DMS 273 (cell line): ENCODE measurements around the gene LRMDA.
"Not testable (repeated sequence)": the region's sequence is repeated elsewhere in the genome, so short reads cannot be mapped to it uniquely, and the experiment has no call there.

ENCODE experiments used
- DNase-seq: peaks from one replicate; lab custom pipeline; 2025; ENCODE audit not compliant: unreplicated experiment; lab: John Stamatoyannopoulos, UW

LRMDA gene

DNA sequence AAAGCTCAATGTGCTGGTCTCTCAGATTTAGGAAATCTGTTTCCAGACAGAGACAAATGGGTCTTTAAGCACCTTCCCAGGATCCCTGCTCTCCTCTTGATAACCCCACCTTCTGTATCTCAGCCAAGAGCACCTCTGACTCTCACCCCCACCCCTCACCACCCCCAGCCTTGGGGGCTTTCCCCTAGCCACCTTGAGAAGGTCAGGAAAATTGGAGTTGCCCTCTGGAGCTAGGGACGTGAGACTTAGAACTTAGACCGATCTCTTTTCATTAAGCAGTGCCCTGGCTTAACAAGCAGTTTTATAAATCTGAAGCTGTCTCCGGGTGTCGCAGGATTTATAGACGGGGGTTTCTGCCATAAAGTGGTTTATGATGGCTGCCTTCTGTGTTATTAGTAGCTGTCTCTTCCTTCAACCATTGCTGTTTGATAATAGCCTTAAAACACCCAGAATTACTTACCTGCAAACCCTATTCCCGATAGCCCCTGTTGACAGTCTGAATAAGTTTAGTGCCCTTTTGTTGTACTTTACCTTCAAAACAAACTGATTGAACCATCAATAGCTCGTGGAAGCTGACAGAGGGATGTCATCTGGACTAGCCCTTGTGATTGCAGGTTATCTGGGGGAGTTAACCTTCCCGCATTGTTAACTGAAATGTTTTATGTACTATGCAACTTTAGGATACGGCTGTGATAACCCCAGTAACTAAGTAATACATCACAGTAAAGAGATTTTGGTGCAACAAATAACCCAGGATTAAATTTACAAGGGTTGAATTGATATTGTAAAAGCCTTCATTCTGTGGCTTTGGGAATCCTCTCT lies 621.5 kb downstream of the LRMDA start:
- no peak for DNase-seq

DNA sequence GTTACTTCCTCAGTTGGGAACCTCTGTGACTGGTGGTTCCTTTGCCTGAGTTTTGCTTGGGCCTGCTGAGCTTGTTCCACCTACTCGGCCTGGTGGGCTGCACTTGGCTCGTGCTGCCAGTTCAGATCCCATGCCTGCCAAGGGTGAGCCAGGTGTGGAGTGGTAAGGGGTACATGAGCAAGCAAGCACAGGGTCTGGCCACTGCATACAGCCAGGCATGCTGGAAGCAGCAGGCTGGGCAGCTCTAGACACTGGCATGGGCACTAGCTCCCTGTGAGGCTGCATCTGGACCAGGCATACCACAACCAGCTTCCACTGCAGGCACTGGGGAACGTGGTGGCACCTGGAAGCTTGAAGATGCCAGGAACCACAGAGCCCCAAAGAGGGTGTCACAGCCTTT lies 624.0 kb downstream of the LRMDA start:
- no peak for DNase-seq

DNA sequence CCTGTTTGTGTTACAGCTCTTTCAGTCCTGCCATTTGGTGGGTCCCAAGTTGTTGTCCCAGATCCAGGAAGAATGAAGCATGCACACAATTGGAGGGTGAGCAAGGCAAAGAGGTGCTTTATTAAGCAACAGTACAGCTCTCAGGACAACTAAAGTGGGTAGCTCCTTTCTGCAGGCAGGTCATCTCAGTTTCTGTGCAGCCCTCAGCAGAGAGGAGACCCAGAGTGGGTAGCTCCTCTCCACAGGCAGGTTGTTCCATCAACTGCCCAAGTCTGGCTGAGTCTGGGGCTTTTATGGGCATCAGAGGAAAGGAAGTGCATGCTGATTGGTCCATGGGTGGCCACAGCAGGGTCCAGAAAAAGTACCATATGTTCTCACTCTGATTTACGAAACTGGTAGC lies 624.5 kb downstream of the LRMDA start:
- no peak for DNase-seq

DNA sequence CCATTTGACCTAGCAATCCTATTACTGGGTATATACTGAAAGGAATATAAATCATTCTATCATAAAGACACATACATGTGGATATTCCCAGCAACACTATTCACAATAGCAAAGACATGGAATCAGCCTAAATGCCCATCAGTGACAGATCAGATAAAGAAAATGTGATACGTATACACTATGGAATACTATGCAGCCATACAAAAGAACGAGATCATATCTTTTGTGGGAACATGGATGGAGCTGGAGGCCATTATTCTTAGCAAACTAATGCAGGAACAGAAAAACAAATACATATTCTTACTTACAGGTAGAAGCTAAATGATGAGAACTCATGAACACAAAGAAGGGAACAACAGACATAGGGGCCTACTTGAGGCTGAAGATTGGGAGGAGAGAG lies 629.6 kb downstream of the LRMDA start:
- not testable (repeated sequence) for DNase-seq

DNA sequence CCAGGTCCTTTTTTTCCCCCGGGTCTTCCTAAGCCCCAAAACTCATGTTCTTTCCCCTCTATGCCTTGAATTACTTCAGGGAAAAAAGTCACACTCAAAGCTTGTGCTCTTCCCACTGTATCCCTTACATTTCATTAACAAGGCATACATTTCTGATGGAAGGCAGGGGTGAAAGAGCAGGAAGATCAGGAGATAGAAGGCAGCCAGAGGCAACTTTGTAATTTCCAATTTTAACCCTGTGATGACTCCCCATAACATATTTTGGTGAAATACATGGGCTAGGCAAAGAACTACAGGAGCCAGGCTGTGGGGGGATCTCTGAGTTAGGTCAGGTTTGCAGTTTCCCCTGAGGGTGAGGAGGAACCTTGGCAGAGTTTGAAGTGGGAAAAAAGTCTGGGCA lies 635.0 kb downstream of the LRMDA start:
- no peak for DNase-seq

DNA sequence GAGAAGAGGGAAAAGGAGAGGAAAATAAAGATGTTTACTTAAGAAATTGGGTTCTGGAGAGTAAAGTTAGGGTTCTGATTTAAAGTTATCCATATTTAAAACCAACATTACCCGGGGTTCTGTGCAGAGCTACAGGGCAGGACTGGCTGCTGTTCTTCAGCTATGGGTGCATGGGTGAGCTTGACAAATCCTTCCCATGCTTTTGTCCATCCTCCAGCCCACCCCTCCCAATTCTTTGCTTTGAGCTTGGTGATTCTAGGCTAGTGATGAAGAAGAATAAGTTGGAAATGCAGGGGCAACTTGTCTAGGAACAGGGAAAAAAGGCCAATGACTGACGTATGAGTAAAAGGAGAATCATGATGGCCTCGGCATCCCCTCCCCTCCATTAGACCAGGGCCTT lies 636.0 kb downstream of the LRMDA start:
- no peak for DNase-seq

DNA sequence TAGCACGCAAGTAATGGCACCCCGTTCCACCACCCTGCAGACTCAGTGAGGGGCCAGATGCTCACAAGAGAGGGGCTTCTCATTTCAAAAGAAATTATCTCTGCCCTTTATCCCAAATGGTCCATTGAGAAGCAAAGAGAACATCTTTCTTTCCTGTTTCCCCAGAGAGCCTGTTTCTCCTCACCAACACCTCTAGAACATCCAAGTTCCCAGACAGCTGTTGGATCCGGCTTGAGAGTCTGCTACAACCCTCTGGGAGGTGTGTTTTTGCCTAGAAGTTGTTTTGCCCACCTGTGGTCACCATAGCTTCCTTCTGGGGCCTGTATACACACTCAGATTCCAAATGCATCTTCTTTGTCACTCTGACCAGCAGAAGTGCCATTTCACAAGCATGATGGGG lies 637.4 kb downstream of the LRMDA start:
- no peak for DNase-seq

DNA sequence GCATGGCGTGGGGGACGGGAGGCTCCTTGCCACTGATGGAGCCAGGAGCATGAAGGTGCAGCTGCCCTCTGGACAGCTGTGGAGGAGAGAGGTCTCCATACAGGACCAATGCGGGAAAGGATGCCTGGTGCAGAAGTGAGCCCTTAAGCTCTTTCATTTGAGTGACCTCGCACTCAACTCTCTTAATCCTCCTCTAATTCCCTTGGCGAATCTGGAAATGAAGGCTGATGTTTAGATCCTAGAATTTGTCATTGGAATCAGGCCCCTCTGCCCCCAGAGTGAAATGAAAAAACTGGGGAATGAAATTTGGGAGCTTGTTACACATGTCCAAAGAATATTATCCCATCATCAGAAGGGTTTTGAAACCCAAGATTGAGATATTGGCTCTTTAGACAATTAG lies 639.5 kb downstream of the LRMDA start:
- no peak for DNase-seq

DNA sequence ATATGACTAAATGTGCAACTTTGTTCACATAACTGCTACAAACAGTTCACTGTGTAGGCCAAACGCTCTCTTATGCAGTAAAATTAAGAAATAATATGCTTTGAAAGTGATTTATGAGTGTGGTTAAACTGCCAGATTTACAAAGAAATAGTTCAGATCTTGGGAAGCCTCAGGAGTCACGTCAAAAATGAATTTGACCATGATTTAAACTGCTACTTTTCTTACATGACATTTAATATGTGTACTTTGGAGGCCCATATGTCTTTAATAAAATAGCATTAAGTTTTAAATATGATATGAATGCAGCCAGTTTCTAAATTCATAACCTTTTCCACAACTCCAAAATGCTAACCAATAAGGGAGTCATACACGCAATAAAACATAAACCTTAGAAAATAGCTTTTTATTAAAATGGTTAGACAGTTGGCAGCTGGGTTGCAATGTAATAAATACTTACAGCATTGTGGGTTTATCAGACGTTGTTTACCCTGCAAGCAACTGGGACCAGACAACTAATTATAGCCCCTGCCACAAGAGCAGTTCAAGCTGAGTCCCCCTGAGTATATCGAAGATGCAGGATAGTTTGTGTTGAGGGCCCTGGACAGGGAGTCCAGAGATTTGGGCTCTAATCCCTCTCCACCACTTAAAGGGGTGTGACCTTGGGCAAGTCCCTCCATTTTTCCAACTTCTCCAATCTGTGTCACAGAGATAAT lies 640.4 kb downstream of the LRMDA start:
- DNase-seq, result no peak

DNA sequence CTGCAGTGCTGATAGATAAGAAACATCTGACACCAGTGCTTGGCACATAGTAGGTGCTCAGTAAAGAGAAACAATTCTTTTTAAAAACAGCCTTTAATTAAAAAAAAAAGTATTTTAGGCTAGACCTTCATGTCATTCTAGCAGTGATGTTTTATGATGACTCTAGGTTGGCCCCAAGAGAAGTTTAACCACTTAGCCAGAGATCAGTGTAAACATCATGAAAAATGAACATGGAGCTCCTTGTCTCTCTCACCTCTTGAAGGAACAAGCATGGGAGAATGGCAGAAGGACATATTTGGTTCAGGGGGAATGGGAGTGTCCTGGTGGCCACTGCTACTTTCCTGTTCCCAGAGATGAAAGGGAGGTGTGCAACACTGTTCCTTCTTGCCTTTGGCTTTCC lies 641.0 kb downstream of the LRMDA start:
- no peak for DNase-seq

DNA sequence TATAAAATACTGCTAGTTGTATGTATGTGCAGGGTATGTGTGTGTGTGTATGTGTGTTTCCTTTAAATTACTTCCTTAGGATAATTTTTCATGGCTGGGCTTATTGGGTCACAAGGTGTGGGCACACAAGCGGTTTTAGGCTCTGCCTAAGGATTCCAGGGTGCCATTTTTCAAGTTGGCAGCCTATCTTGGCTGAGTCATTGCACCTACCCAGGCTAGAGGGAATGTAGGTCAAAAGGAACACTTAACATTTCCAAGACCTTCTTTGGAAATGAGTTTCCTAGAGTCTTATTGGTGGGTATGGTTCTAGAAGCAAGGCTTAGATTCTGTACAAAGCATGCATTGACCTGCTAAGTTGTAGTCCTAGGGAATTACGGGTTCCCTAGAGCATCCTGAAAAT lies 642.1 kb downstream of the LRMDA start:
- no peak for DNase-seq

DNA sequence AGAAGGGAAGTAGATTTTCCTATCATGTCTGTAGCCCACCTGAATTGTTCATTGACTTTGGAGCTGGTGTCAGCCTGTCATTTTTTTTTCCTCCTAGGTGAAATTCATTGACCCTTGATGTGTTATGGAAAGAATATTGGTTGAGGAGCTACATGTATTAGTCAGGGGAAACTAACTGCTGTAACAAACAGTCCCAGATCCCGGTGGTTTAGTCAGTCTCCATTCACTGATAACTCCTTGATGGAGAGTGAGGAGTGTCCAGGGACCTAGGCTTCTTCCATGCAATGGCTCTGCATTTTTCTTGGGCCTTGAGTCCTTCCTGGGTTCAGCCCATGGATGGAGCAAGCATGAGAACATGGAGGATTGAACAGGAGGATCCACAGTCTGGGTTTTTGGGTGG lies 643.2 kb downstream of the LRMDA start:
- no peak for DNase-seq

DNA sequence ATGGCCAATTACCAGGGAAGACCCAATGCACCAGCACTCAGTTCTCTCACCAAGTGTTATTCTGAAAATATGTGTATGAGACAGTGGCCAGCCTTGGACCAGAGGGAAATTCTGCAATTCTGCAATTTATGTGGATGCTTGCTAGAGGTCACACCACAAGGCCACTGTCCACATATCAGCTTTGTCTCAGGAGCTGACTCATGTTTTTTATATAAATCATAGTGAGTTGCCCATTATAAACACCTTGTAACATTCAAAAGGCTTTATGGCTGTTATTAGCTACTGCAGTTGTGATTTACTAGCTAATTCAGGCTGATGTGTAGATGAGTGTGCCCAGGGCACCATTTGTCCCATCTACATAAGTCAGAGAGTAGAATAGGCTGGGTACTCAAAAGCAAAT lies 649.0 kb downstream of the LRMDA start:
- DNase-seq, result no peak

DNA sequence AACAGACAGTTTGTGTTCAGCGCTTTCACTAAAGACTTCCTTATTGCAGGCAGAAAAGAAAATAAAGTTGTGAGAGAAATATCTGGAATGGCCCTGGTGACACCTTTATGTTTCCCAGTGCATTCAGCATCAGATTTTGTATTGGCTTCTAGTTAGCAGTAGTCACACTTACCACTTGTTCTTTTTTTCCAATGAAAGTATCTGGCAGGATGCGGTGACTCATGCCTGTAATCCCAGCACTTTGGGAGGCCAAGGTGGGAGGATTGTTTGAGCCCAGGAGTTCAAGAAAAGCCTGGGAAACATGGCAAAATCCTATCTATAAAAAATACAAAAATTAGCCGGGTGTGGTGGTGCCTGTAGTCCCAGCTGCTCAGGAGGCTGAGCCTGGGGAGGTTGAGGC lies 649.6 kb downstream of the LRMDA start:
- no peak for DNase-seq

DNA sequence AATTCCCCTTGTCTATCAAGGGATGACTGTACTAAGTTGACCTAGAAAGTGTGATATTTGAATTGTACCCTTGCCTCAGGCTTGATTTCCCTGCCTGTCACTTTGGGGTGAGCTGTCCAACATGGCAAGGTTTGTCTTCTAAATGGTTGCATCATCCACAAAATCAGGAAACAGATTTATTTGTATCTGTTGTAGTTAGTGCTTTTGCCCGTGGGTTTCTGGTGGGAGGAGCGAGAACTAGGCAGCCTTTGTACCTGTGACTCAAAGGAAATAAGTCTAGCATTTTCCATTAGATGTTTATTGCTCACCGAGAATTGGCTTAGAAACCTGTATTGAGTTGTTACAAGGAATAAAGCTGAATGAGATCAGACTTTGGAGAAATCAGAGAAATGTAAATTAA lies 650.8 kb downstream of the LRMDA start:
- no peak for DNase-seq

DNA sequence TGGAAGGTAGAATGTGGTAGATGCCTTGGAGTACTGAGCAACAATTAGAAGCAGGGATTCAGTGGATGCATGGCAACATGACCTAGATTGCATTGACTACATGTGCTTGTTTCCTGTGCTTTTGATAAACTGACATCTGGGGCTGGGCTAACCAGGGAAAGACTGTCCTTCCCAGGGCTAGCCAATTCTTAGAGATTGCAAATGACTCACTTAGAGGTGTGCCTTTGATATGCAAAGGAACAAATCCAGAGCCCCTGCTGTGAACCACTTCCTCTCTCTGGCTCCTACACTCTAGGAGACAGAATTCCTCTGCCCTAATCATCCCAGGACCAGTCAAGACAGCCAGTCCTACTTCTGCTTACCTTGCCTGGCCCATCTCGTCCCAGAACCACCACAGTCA lies 651.5 kb downstream of the LRMDA start:
- peak; percentile 3 for DNase-seq

DNA sequence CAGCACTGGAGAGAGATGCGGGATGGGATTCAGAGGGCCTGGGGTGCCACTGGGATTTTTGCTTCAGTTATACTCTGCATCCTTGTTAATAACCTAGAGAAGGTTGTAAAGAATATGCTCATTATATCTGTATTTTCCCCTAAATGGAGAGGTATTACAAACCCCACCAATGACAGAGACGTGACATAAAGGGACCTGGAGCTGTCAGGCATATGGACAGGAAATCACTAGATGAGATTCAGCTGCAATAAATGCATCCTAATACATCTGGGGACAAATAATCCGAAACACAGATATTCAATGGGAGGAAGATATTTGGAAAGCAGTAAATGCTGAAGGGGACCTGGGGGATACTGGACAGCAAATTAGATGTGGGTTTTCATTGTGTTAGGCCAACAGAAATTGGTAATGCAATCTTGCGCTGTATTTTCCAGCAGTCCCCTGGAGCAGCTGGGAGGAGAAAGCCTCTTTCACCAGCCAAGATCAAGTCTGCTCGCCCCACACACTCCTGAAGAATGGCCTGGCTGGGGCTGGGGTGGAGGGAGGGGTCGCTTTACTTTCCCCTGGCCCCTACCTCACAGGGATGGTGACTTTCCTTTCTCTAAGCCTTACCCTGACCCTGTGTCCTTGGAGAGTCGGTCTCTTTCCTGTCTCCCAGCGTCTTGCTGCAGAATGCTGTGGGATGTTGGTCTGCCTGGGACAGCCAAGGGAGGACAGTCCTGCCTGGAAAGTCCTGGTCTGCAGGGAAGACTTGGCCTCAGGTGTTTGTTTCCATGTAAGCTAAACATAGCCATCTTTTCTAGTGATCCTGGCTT lies 653.8 kb downstream of the LRMDA start:
- DNase-seq, result no peak

DNA sequence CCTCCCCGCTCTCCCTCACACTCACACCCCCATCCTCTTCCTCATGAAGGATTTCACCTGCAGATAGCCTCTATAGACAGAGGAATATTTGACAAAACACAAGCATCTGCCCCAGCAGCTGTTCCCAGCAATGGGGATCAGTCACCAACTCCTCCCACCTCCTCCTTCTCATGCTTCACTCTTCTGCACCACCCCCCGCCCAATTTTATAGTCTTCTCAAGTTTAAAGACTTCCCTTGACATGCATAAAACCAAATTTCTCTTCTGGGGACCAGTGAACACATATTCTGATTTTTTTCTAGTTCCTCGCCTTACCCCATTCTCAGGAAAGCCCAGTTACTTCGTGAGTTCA lies 654.4 kb downstream of the LRMDA start:
- peak; percentile 24 for DNase-seq

DNA sequence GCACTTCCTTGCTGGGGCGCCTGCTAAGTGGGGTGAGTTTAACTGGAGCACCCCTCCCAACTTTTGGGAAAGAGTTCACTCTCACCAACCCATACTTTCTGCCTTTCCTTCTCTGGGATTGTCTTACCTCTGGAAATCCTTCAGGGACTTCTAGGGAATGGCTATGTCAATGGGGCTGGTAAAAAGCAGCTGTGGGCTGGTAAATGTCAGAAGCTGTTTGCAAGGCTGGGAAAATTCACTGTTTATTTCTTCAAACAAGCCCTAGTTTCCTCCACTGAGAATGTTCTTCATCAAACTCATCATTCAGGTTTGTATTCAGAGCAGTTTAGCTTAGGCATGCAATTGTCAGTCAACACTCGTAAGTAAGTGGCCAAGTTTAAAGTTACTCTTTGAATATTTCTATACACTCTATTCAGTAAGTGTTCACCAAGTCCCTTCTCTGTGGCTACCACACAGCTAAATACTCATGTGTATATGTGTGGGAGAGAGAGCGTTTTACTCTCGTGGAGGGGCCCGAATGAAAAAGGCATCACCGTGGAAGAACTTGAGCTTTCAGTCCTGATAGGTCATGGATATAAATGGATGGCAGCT lies 654.8 kb downstream of the LRMDA start:
- DNase-seq, result no peak

DNA sequence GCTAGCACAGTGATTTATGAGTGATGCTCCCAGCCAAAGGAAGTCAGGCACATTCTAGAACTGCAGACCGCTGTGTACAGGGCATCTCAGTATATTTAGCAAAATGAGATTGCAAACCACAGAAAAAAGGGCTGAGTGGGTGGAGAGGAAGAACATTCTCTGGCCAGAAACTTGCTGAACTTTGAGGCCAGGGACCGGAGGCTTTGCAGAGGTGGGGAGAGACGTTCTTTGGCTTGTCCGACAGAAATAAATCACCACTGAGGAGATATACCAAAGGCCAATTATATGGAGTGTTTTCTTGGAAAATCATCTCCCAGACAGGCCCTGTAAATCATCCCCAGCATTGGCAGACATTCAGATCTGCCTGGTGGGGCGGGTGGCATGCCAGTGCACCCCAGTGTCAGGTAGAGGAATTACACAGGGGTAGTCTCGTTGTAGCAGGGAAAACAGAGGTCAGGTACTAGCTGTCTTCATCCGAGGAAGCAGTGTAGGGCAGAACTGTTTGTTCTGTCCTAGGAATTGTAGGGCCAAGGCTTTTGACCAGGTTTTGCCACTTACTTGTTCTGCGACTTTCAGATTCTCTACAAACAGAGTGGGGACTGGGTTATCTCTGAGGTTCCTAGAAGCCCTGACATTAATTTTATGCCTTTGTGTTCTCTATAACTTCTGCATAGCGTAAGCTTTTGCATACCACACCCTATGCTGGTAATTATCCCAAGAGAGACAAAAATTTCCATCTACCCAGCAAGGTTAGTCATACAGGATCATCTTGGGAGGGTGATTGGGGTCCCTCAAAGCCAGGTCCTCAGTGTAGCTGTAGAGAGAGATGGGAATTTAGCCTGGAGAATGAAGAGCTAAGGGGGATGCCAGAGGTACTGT lies 655.6 kb downstream of the LRMDA start:
- peak; percentile 76 for DNase-seq

DNA sequence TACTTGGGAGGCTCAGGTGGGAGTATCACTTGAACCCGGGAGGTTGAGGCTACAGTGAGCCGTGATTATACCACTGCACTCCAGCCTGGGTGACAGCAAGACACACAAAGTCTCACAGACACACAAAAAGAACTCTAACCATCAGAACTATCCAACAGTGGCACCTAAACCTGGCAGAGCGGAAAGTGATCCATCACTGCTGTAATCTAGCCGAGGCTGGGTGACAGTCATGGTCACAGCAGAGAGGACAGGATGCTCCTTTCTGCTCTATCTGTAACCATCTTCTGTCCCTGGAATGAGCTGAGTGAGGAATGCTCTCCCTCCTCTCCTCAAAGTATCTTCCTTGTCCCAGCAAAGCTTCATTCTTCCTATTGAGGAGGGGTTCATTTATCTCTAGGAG lies 656.6 kb downstream of the LRMDA start:
- no peak for DNase-seq
